ENCODE measurements around the gene FAM3B. TPM values are rescaled to one million over a fixed set of nuclear protein-coding genes. Genes with fewer than 3 reads are reported as not detected.

Gene FAM3B
- total and polyA plus RNA-seq, 2 donors from 2014 or later, result 19.4 to 44.4 TPM

DNA sequence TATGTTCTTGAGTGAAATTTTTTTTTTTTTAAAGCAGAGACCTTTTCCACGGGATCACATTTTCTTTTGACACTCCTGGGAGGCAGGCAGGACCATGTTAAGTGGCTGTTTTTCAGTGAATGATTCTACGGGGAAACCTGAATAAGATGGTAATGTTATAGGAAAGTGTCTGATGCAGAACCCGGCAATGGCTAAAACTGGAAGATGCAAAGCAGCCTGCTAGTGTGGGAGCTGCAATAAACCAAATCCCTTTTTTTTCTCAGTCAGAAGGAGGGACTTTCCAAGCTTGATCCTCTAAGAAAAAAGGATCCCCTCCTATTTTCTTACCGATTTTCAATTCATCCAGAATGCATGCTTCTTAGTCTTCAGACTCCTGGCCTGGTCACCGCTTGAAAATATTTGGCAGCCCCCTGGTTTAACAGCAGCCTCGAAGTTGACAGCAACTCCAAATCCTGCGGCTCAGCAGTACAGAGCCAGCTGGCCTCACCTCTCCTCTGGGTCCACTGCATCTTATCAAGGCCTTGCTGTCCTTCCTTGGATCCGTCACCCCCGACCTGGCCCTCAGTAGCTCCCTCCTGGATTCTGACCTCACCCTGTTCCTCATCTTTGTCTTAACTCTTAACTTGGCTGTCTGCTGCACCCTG, 50.8 kb downstream of the FAM3B start:
- Histone ChIP-seq H3K4me3 (ENCODE audit: low read length in 3 of 3) (no peak overlapping the region), H3K4me1 (ENCODE audit: control insufficient read depth in 2 of 3, insufficient read depth in 2 of 3, low read depth in 1 of 3, low read length in 3 of 3) (peaks cover 0 to 7% (median 0%) of the 10 kb centered on the region in 3 donors), H3K9ac (ENCODE audit: low read length in 3 of 3) (no peak overlapping the region), H3K27ac (ENCODE audit: low read depth in 2 of 2, low read length in 2 of 2) (no peak overlapping the region), H3K27me3 (ENCODE audit: control insufficient read depth, insufficient read depth, low read length) (no peaks in the 10 kb centered on the region), H3K36me3 (ENCODE audit: control insufficient read depth in 2 of 3, insufficient read depth in 3 of 3, low read length in 3 of 3) (no peaks in the 10 kb centered on the region), H3K9me3 (ENCODE audit: control insufficient read depth in 2 of 3, insufficient read depth in 1 of 3, low read length in 3 of 3) (no peaks in the 10 kb centered on the region)
- FAIRE-seq, result no peak
- intact Hi-C loops (cut with DNase I), result no loop called here
- DNase-seq, result peak in 1 of 5 donors; percentile 24
- TF ChIP-seq, protein P1, sequence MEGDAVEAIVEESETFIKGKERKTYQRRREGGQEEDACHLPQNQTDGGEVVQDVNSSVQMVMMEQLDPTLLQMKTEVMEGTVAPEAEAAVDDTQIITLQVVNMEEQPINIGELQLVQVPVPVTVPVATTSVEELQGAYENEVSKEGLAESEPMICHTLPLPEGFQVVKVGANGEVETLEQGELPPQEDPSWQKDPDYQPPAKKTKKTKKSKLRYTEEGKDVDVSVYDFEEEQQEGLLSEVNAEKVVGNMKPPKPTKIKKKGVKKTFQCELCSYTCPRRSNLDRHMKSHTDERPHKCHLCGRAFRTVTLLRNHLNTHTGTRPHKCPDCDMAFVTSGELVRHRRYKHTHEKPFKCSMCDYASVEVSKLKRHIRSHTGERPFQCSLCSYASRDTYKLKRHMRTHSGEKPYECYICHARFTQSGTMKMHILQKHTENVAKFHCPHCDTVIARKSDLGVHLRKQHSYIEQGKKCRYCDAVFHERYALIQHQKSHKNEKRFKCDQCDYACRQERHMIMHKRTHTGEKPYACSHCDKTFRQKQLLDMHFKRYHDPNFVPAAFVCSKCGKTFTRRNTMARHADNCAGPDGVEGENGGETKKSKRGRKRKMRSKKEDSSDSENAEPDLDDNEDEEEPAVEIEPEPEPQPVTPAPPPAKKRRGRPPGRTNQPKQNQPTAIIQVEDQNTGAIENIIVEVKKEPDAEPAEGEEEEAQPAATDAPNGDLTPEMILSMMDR (IDR thresholded peaks at IDR 0.05; ENCODE audit: borderline replicate concordance, extremely low read depth, insufficient read depth), result no peak

DNA sequence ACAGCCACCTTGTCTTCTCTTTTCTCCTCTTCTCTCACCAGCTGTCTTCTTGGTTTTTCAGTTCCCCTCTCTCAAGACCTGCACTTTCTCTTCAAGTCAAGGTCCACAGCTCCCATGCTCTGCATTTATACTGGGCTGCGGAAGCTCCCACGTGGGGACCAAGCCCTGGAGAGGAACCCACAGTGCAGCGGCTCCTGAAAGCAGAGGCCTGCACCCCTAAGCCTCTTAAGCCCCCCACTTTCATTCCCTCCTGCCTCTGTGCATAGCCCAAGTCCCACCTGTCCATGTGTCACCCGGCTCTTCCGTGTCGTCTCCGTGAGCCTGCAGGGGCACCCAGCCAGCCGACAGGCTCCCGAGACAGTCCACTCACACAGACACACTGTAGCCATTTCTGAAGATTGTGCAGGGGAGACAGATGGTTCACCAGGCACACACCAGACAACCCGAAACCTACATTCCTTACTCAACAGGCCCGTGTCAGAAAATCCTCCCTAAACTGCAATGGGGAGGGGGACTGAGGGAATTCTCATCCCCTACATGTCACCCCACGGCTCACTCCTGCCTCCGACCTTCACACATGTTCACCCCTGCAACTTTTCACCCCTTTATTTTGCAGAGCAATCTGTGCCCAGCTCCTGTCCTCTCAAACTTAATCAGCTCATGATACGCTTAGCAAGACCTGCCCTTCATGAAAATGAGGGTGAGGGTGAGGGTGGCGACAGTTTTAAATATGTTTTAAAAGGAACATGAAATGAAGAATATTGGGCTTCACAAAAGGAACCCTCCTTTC, 51.5 kb downstream of the FAM3B start:
- H3K27ac ChIP-seq (ENCODE audit: low read depth in 2 of 2, low read length in 2 of 2), result no peak overlapping the region

DNA sequence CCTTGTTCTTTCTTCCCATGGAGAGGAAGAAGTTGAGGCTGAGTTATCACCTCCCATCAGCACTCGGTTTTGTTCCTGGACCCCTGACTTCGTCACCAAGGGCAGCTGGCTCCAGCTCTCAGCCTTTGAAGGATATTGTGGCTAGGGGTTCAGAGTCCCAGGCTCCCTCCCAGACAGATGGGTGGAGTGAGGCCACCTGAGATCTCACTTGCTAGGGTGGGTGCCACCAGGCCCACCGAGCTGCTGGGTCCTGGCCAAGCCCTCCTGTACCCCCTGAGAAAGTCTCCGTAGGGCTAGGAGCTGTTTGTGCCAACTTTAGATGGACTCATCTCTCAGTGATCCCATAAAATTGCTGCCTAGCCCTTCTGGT, 52.1 kb downstream of the FAM3B start:
- intact Hi-C loops (cut with DNase I), result no loop called here
- Histone ChIP-seq H3K4me1 (ENCODE audit: control insufficient read depth in 2 of 3, insufficient read depth in 2 of 3, low read depth in 1 of 3, low read length in 3 of 3) (peaks cover 0 to 7% (median 0%) of the 10 kb centered on the region in 3 donors), H3K27ac (ENCODE audit: low read depth in 2 of 2, low read length in 2 of 2) (no peak overlapping the region)

More for the DNA sequence above, 51.5 kb downstream of the FAM3B start:
- Histone ChIP-seq H3K4me1 (ENCODE audit: control insufficient read depth in 2 of 3, insufficient read depth in 2 of 3, low read depth in 1 of 3, low read length in 3 of 3) (peaks cover 0 to 7% (median 0%) of the 10 kb centered on the region in 3 donors), H3K4me3 (ENCODE audit: low read length in 3 of 3) (no peak overlapping the region), H3K9ac (ENCODE audit: low read length in 3 of 3) (no peak overlapping the region), H3K9me3 (ENCODE audit: control insufficient read depth in 2 of 3, insufficient read depth in 1 of 3, low read length in 3 of 3) (no peaks in the 10 kb centered on the region), H3K27me3 (ENCODE audit: control insufficient read depth, insufficient read depth, low read length) (no peaks in the 10 kb centered on the region), H3K36me3 (ENCODE audit: control insufficient read depth in 2 of 3, insufficient read depth in 3 of 3, low read length in 3 of 3) (no peaks in the 10 kb centered on the region)
- peak in 1 of 5 donors; percentile 21 for DNase-seq
- TF ChIP-seq, protein P1 (IDR thresholded peaks at IDR 0.05; ENCODE audit: borderline replicate concordance, extremely low read depth, insufficient read depth), result no peak
- no peak for FAIRE-seq
- intact Hi-C loops (cut with DNase I), result no loop called here

More for the DNA sequence above, 52.1 kb downstream of the FAM3B start:
- FAIRE-seq (no peak), DNase-seq (no peak)
- Histone ChIP-seq H3K9me3 (ENCODE audit: control insufficient read depth in 2 of 3, insufficient read depth in 1 of 3, low read length in 3 of 3) (no peaks in the 10 kb centered on the region), H3K27me3 (ENCODE audit: control insufficient read depth, insufficient read depth, low read length) (no peaks in the 10 kb centered on the region), H3K9ac (ENCODE audit: low read length in 3 of 3) (no peak overlapping the region), H3K36me3 (ENCODE audit: control insufficient read depth in 2 of 3, insufficient read depth in 3 of 3, low read length in 3 of 3) (no peaks in the 10 kb centered on the region), H3K4me3 (ENCODE audit: low read length in 3 of 3) (peak overlapping the region in 1 of 3 donors; percentile 57)
- TF ChIP-seq, protein P1 (IDR thresholded peaks at IDR 0.05; ENCODE audit: borderline replicate concordance, extremely low read depth, insufficient read depth), result no peak

All from kidney (tissue), 14 donors.